Panc1 (cell line): ENCODE results near the gene ME1. TPM values are rescaled to one million over a fixed set of nuclear protein-coding genes. Genes with fewer than 3 reads are reported as not detected.

Source experiments
- ATAC-seq: fragments of 200-7000 bp; cut with Tn5 transposase; 2 replicates; pipeline ENCODE4 v1.9.1; 2020; ENCODE audit warnings: mild to moderate bottlenecking, moderate library complexity
- BruUV-seq: library from RNA; stranded (reverse); fragments of 400-500 nt; replicated peaks from 2 replicates; lab custom pipeline; 2021; lab: Mats Ljungman, UMichigan
- CTCF ChIA-PET: fragments of 300-600 bp; sonication (Branson Sonifier 250); formaldehyde crosslinking; loops from one replicate; lab custom pipeline; 2022; ENCODE audit warnings: antibody characterized with exemption; lab: Charles Lee
- POLR2A ChIA-PET: fragments of 300-600 bp; sonication (Branson Sonifier 250); formaldehyde crosslinking; loops from one replicate; lab custom pipeline; 2022; ENCODE audit warnings: antibody characterized with exemption; lab: Charles Lee
- DNase-seq: peaks from one replicate; pipeline ENCODE4 v3.0.0-alpha.2; 2010; ENCODE audit warnings: low read depth, low spot score
- H3K27ac ChIP-seq: 2 replicates; pipeline ENCODE4 v1.5.1; 2011; ENCODE audit warnings: mild to moderate bottlenecking, low read length, inconsistent platforms
- H3K27me3 ChIP-seq: fragments of 200-500 bp; sonication (Bioruptor generic); 2 replicates; pipeline ENCODE4 v1.6.0; 2014; ENCODE audit warnings: low read length, inconsistent platforms; ENCODE audit not compliant: control insufficient read depth, insufficient read depth
- H3K36me3 ChIP-seq: fragments of 200-500 bp; sonication (Bioruptor generic); 2 replicates; pipeline ENCODE4 v1.5.1; 2014; ENCODE audit warnings: inconsistent platforms, mild to moderate bottlenecking, low read length, moderate library complexity; ENCODE audit not compliant: control insufficient read depth, insufficient read depth
- H3K4me1 ChIP-seq: 2 replicates; pipeline ENCODE4 v1.5.1; 2011; ENCODE audit warnings: inconsistent platforms, mild to moderate bottlenecking, low read length, moderate library complexity; ENCODE audit not compliant: control insufficient read depth, insufficient read depth
- H3K4me3 ChIP-seq, 2 experiments: 2 replicates each; pipeline ENCODE4 v1.5.1; 2011 to 2012; ENCODE audit warnings: low read depth in 2 of 2, low read length in 2 of 2, mild to moderate bottlenecking in 2 of 2, inconsistent platforms in 1 of 2, moderate library complexity in 1 of 2
- H3K9me3 ChIP-seq: fragments of 200-500 bp; sonication (Bioruptor generic); 2 replicates; pipeline ENCODE4 v1.5.1; 2014; ENCODE audit warnings: low read depth, mild to moderate bottlenecking, inconsistent platforms, low read length, moderate library complexity; ENCODE audit not compliant: control insufficient read depth, insufficient read depth
- CTCF ChIP-seq: fragments of 450-650 bp; IDR thresholded peaks from 2 replicates; pipeline ENCODE4 v1.5.1; 2017; ENCODE audit warnings: mild to moderate bottlenecking
- POLR2AphosphoS5 ChIP-seq: IDR thresholded peaks from 2 replicates; pipeline ENCODE4 v1.6.1; 2012; ENCODE audit warnings: mild to moderate bottlenecking, low read depth, low read length, moderate library complexity
- SIN3A ChIP-seq: IDR thresholded peaks from 2 replicates; pipeline ENCODE4 v1.6.1; 2012; ENCODE audit warnings: low read depth, mild to moderate bottlenecking, low read length, moderate library complexity, borderline replicate concordance; ENCODE audit not compliant: insufficient read depth
- TCF7L2 ChIP-seq: IDR thresholded peaks from 2 replicates; pipeline ENCODE4 v1.6.1; 2011; ENCODE audit warnings: mild to moderate bottlenecking, low read depth, low read length, inconsistent platforms
- in situ Hi-C: cut with HindIII; loops from 2 replicates; pipeline ENCODE4 v1.10.0; 2016; ENCODE audit warnings: low sequenced_read_pairs, low pct_unique_long_range_greater_than_20kb
- intact Hi-C: fragments of 100-400 bp; cut with micrococcal nuclease; formaldehyde crosslinking; loops from one replicate; pipeline ENCODE4 v1.10.0; 2022; ENCODE audit not compliant: unreplicated experiment
- total RNA-seq: library from RNA; stranded (reverse); gene quantifications from one replicate; pipeline ENCODE4 v1.2.1, GENCODE V29; 2021; ENCODE audit not compliant: unreplicated experiment
- TF ChIP-seq, protein P1 (sequence below), 2 experiments: IDR thresholded peaks; 2 replicates each; pipeline ENCODE4 v1.6.1; 2011 to 2012; ENCODE audit warnings: low read depth in 2 of 2, control low read depth in 1 of 2, low read length in 1 of 2, mild to moderate bottlenecking in 1 of 2, moderate library complexity in 1 of 2; ENCODE audit not compliant: insufficient read depth in 1 of 2

The ME1 gene
- total RNA-seq, 1 experiment from 2014 or later: 19.7 TPM

GRCh38 chr6:83371423-83371822 lies 59.4 kb downstream of the ME1 start:
- no peaks in the 10 kb centered on the region for H3K36me3 ChIP-seq
- DNase-seq (no peak), ATAC-seq (no peak)
- no peak overlapping the region for H3K27ac ChIP-seq
- H3K4me1 ChIP-seq: no peaks in the 10 kb centered on the region
- ChIA-PET POLR2A (no interaction called here), CTCF (no interaction called here)
- no peaks in the 10 kb centered on the region for H3K27me3 ChIP-seq
- no TSS peak for BruUV-seq
- no peaks in the 10 kb centered on the region for H3K9me3 ChIP-seq
- H3K4me3 ChIP-seq: no peak overlapping the region
- intact Hi-C loops (no loop called here), in situ Hi-C loops (no loop called here)
- TF ChIP-seq POLR2AphosphoS5 (no peak), TCF7L2 (no peak), SIN3A (no peak), CTCF (no peak)
- TF ChIP-seq, protein P1, sequence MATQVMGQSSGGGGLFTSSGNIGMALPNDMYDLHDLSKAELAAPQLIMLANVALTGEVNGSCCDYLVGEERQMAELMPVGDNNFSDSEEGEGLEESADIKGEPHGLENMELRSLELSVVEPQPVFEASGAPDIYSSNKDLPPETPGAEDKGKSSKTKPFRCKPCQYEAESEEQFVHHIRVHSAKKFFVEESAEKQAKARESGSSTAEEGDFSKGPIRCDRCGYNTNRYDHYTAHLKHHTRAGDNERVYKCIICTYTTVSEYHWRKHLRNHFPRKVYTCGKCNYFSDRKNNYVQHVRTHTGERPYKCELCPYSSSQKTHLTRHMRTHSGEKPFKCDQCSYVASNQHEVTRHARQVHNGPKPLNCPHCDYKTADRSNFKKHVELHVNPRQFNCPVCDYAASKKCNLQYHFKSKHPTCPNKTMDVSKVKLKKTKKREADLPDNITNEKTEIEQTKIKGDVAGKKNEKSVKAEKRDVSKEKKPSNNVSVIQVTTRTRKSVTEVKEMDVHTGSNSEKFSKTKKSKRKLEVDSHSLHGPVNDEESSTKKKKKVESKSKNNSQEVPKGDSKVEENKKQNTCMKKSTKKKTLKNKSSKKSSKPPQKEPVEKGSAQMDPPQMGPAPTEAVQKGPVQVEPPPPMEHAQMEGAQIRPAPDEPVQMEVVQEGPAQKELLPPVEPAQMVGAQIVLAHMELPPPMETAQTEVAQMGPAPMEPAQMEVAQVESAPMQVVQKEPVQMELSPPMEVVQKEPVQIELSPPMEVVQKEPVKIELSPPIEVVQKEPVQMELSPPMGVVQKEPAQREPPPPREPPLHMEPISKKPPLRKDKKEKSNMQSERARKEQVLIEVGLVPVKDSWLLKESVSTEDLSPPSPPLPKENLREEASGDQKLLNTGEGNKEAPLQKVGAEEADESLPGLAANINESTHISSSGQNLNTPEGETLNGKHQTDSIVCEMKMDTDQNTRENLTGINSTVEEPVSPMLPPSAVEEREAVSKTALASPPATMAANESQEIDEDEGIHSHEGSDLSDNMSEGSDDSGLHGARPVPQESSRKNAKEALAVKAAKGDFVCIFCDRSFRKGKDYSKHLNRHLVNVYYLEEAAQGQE (IDR thresholded peaks at IDR 0.05; ENCODE audit: insufficient read depth in 1 of 2, low read depth in 2 of 2, low read length in 1 of 2): no peak

DNA sequence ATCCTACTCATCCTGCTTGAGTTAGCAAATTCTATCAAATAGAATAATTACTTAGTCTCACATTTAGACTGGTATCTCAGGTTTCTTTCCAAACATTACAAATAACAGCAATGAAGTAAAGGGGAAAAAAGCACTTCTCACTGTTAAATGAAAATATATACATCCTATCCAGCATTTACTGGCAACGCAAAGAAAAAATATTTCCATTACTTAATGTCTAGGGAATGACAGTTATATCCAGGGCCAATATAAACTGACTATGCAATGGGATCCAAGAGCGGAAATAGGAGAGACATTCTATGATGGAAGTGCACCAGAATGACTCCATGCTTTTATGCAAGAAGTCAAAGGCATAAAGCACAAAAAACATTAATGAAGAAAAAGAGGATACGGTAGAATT lies 60.3 kb downstream of the ME1 start:
- Histone ChIP-seq H3K9me3 (no peaks in the 10 kb centered on the region), H3K27me3 (no peaks in the 10 kb centered on the region), H3K36me3 (no peaks in the 10 kb centered on the region), H3K4me1 (no peaks in the 10 kb centered on the region), H3K27ac (no peak overlapping the region), H3K4me3 (no peak overlapping the region)
- no peak for ATAC-seq
- in situ Hi-C loops (no loop called here), intact Hi-C loops (no loop called here)
- ChIA-PET CTCF (no interaction called here), POLR2A (no interaction called here)
- no peak for DNase-seq
- TF ChIP-seq TCF7L2 (no peak), POLR2AphosphoS5 (no peak), CTCF (no peak), SIN3A (no peak)
- TF ChIP-seq, protein P1 (IDR thresholded peaks at IDR 0.05; ENCODE audit: insufficient read depth in 1 of 2, low read depth in 2 of 2, low read length in 1 of 2): no peak
- no TSS peak for BruUV-seq
